HepG2 (cell line): ENCODE measurements around the gene CYP2W1. TPM values are rescaled to one million over a fixed set of nuclear protein-coding genes. Genes with fewer than 3 reads are reported as not detected.

Experiments used
- ATAC-seq: fragments of 200-7000 bp; cut with Tn5 transposase; 3 replicates; pipeline ENCODE4 v1.9.1; 2020; ENCODE audit warnings: mild to moderate bottlenecking, moderate library complexity
- BruUV-seq: library from RNA; stranded (reverse); fragments of 400-500 nt; replicated peaks from 2 replicates; lab custom pipeline; 2021; lab: Mats Ljungman, UMichigan
- CTCF ChIA-PET: fragments of 300-600 bp; formaldehyde crosslinking; extraction: SDS; loops from one replicate; lab custom pipeline; 2021; ENCODE audit warnings: low total read pairs, inconsistent platforms, low intra/inter-chr PET ratio; lab: Yijun Ruan, JAX
- POLR2A ChIA-PET: fragments of 350-600 bp; sonication (Branson Sonifier 250); formaldehyde crosslinking; loops from one replicate; lab custom pipeline; 2020; ENCODE audit warnings: antibody characterized with exemption, inconsistent platforms; lab: Yijun Ruan, JAX
- DNase-seq: peaks from one replicate; pipeline ENCODE4 v3.0.0-alpha.2; 2015; ENCODE audit warnings: low spot score
- FAIRE-seq: peaks from 3 replicates; lab custom pipeline; 2011; peaks lifted over from hg19 to GRCh38; lab: Jason Lieb, UNC
- H2AFZ ChIP-seq: one replicate; pipeline ENCODE4 v1.6.1; 2011; ENCODE audit warnings: low read length, inconsistent platforms
- H3K27ac ChIP-seq: fragments of 300-600 bp; 3 replicates; pipeline ENCODE4 v1.8.0; 2011; ENCODE audit warnings: mixed run types, mild to moderate bottlenecking, mixed read lengths, low read length, inconsistent platforms; ENCODE audit not compliant: insufficient read depth; ENCODE audit errors: extremely low read length
- H3K27me3 ChIP-seq, 2 experiments: fragments of 200-600 bp in 1 of 2; 2 replicates in 1 of 2; 3 replicates in 1 of 2; pipeline versions ENCODE4 v1.6.0 to v1.8.0; 2011; ENCODE audit warnings: low read length in 2 of 2, mild to moderate bottlenecking in 2 of 2, moderate library complexity in 2 of 2, inconsistent platforms in 1 of 2; ENCODE audit not compliant: insufficient read depth in 2 of 2, control insufficient read depth in 1 of 2
- H3K36me3 ChIP-seq, 2 experiments: fragments of 200-600 bp in 1 of 2; replicated peaks in 1 of 2; 2 replicates in 1 of 2; 3 replicates in 1 of 2; pipeline versions ENCODE4 v1.5.1 to v1.8.0; 2011; ENCODE audit warnings: low read length in 2 of 2, inconsistent platforms in 1 of 2; ENCODE audit not compliant: insufficient read depth in 2 of 2, control insufficient read depth in 1 of 2
- H3K4me1 ChIP-seq: 2 replicates; pipeline ENCODE4 v1.5.1; 2012; ENCODE audit warnings: low read length, inconsistent platforms; ENCODE audit not compliant: insufficient read depth
- H3K4me2 ChIP-seq: 2 replicates; pipeline ENCODE4 v1.6.0; 2011; ENCODE audit warnings: low read depth, low read length, inconsistent platforms
- H3K4me3 ChIP-seq, 3 experiments: fragments of 200-600 bp in 1 of 3; sonication (generic), shearing (Covaris generic) in 1 of 3; replicated peaks in 1 of 3; 2 replicates each; pipeline ENCODE4 v1.5.1; 2011 to 2016; ENCODE audit warnings: low read length in 3 of 3, inconsistent platforms in 2 of 3, low read depth in 2 of 3, mild to moderate bottlenecking in 2 of 3, control low read depth in 1 of 3, mixed read lengths in 1 of 3; ENCODE audit not compliant: insufficient read depth in 1 of 3
- H3K79me2 ChIP-seq: one replicate; pipeline ENCODE4 v1.6.1; 2011; ENCODE audit warnings: low read length, inconsistent platforms; ENCODE audit not compliant: insufficient read depth
- H3K9ac ChIP-seq: 2 replicates; pipeline ENCODE4 v1.6.0; 2011; ENCODE audit warnings: mild to moderate bottlenecking, low read depth, low read length, inconsistent platforms; ENCODE audit not compliant: insufficient read depth
- H3K9me3 ChIP-seq: 2 replicates; pipeline ENCODE4 v1.5.1; 2012; ENCODE audit warnings: mild to moderate bottlenecking, low read length
- H4K20me1 ChIP-seq: 2 replicates; pipeline ENCODE4 v1.6.0; 2011; ENCODE audit warnings: inconsistent platforms, mild to moderate bottlenecking, low read length, moderate library complexity; ENCODE audit not compliant: insufficient read depth
- ARNT ChIP-seq: fragments of 450-650 bp; IDR thresholded peaks from 2 replicates; pipeline ENCODE4 v1.6.1; 2017
- ESRRA ChIP-seq: sonication (generic); formaldehyde crosslinking; IDR thresholded peaks from 2 replicates; pipeline ENCODE4 v1.5.1; 2020; ENCODE audit warnings: mild to moderate bottlenecking, low read depth, missing genetic modification reagents
- HNRNPUL1 ChIP-seq: fragments of 200-400 bp; formaldehyde crosslinking; IDR thresholded peaks from 2 replicates; pipeline ENCODE4 v1.6.1; 2017; ENCODE audit warnings: low read depth, mild to moderate bottlenecking, low read length, moderate library complexity
- RBFOX2 ChIP-seq: fragments of 200-400 bp; formaldehyde crosslinking; IDR thresholded peaks from 2 replicates; pipeline ENCODE4 v1.6.1; 2017; ENCODE audit warnings: low read depth, mild to moderate bottlenecking, low read length
- SATB2 ChIP-seq: sonication (generic); formaldehyde crosslinking; IDR thresholded peaks from 2 replicates; pipeline ENCODE4 v1.5.0; 2020; ENCODE audit warnings: missing genetic modification reagents
- SIN3A ChIP-seq: IDR thresholded peaks from 2 replicates; pipeline ENCODE4 v1.6.1; 2011; ENCODE audit warnings: low read depth, mild to moderate bottlenecking, control low read depth, low read length, borderline replicate concordance
- SNAPC5 ChIP-seq: sonication (generic); formaldehyde crosslinking; IDR thresholded peaks from 2 replicates; pipeline ENCODE4 v1.8.1; 2023; ENCODE audit warnings: mild to moderate bottlenecking, missing genetic modification reagents, borderline replicate concordance
- THRA ChIP-seq: sonication (generic); formaldehyde crosslinking; IDR thresholded peaks from 2 replicates; pipeline ENCODE4 v1.4.0; 2020; ENCODE audit warnings: missing genetic modification reagents, borderline replicate concordance
- ZKSCAN1 ChIP-seq: fragments of 150-350 bp; IDR thresholded peaks from 2 replicates; pipeline ENCODE4 v1.6.1; 2014; ENCODE audit warnings: low read length
- ZNF598 ChIP-seq: sonication (generic); formaldehyde crosslinking; IDR thresholded peaks from 2 replicates; pipeline ENCODE4 v1.5.1; 2020; ENCODE audit warnings: mild to moderate bottlenecking, missing genetic modification reagents, borderline replicate concordance
- ZNF766 ChIP-seq: sonication (generic); formaldehyde crosslinking; IDR thresholded peaks from 2 replicates; pipeline ENCODE4 v1.5.0; 2020; ENCODE audit warnings: missing genetic modification reagents, borderline replicate concordance
- WGBS: methylation state at CpG from one replicate; pipeline ENCODE4 v1.1.6; 2017; ENCODE audit warnings: low lambda C conversion rate; 5-methylcytosine and 5-hydroxymethylcytosine counted together
- in situ Hi-C: cut with HindIII; loops from 2 replicates; pipeline ENCODE4 v1.10.0; 2017; ENCODE audit warnings: low pct_unique_long_range_greater_than_20kb; ENCODE audit not compliant: extremely low pct_ligation_motif_present
- intact Hi-C: fragments of 100-400 bp; cut with micrococcal nuclease; formaldehyde crosslinking; loops from one replicate; pipeline ENCODE4 v1.10.0; 2022; ENCODE audit not compliant: unreplicated experiment
- polyA plus RNA-seq, 8 experiments: library from polyadenylated mRNA; depleted of rRNA in 3 of 8; stranded (reverse) in 7 of 8; unstranded in 1 of 8; fragments of >200 nt; fragmentation: Illumina TruSeq in 4 of 8; extraction: Trizol in 4 of 8; gene quantifications; 2 replicates each; pipeline versions ENCODE4 v1.2.1 to v1.2.3, GENCODE V29; 2011 to 2016; ENCODE audit warnings: low read depth in 4 of 8, missing spikeins in 1 of 8, mixed read lengths in 1 of 8; ENCODE audit not compliant: insufficient read depth in 1 of 8
- total RNA-seq, 5 experiments: library from RNA; depleted of rRNA; stranded (reverse); fragments of >200 nt; fragmentation: Illumina TruSeq; extraction: Trizol; gene quantifications; 2 replicates each; pipeline ENCODE4 v1.2.3, GENCODE V29; 2016; ENCODE audit warnings: low read depth in 1 of 5
- TF ChIP-seq, protein P1 (sequence below): sonication (generic); formaldehyde crosslinking; IDR thresholded peaks from 2 replicates; pipeline ENCODE4 v1.4.0; 2020; ENCODE audit warnings: missing genetic modification reagents

Gene CYP2W1
- total and polyA plus RNA-seq, 2 of the 13 experiments (the other 11 are each of a cell fraction or from before 2014, with no cell fraction given) = 19.5 to 31.7 TPM

GRCh38 chr7:988426-988911 lies 5.5 kb downstream of the CYP2W1 start:
- CTCF ChIA-PET = no interaction called here
- H3K27me3 ChIP-seq = no peaks in the 10 kb centered on the region
- TF ChIP-seq SIN3A (no peak), ZNF766 (no peak), SATB2 (CRISPR knock-in tag) (no peak), ZKSCAN1 (no peak), ZNF598 (CRISPR knock-in tag) (no peak), THRA (CRISPR knock-in tag) (no peak), RBFOX2 (peak; percentile 76), ESRRA (CRISPR knock-in tag) (no peak), SNAPC5 (CRISPR knock-in tag) (no peak), ARNT (no peak), HNRNPUL1 (no peak)
- TF ChIP-seq, protein P1, sequence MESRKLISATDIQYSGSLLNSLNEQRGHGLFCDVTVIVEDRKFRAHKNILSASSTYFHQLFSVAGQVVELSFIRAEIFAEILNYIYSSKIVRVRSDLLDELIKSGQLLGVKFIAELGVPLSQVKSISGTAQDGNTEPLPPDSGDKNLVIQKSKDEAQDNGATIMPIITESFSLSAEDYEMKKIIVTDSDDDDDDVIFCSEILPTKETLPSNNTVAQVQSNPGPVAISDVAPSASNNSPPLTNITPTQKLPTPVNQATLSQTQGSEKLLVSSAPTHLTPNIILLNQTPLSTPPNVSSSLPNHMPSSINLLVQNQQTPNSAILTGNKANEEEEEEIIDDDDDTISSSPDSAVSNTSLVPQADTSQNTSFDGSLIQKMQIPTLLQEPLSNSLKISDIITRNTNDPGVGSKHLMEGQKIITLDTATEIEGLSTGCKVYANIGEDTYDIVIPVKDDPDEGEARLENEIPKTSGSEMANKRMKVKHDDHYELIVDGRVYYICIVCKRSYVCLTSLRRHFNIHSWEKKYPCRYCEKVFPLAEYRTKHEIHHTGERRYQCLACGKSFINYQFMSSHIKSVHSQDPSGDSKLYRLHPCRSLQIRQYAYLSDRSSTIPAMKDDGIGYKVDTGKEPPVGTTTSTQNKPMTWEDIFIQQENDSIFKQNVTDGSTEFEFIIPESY (CRISPR knock-in tag) = peak; percentile 67
- DNase-seq (no peak), FAIRE-seq (no peak), ATAC-seq (no peak)
- WGBS = 93% methylated on average over 22 of the region's 24 CpGs
- no peak overlapping the region for H3K4me3 ChIP-seq
- peaks cover 9 to 16% of the 10 kb centered on the region in 2 experiments; a peak in 3 of 5 replicates for H3K36me3 ChIP-seq
- peaks cover 64% of the 10 kb centered on the region for H3K4me1 ChIP-seq
- H3K9ac ChIP-seq = no peak overlapping the region
- POLR2A ChIA-PET = interaction anchor here (1.3 to 6.1 kb wide), 2 partner anchors 13 to 168 kb away, joined by 3 to 97 read pairs; partner anchors contain the start of gene COX19
- H2AFZ ChIP-seq = no peak overlapping the region
- H3K4me2 ChIP-seq = no peak overlapping the region
- H3K79me2 ChIP-seq = peaks cover 13% of the 10 kb centered on the region
- no TSS peak for BruUV-seq
- no peaks in the 10 kb centered on the region for H4K20me1 ChIP-seq
- H3K27ac ChIP-seq = no peak overlapping the region
- intact Hi-C loops = no loop called here
- H3K9me3 ChIP-seq = no peaks in the 10 kb centered on the region
- in situ Hi-C loops = no loop called here
